GM12891 (cell line): ENCODE results near the gene LZTS3.

Experiments
- POLR2A ChIP-seq: IDR thresholded peaks from 2 replicates; pipeline ENCODE4 v1.6.1; 2011; ENCODE audit warnings: low read depth, low read length, control low read depth
- POLR2AphosphoS5 ChIP-seq: IDR thresholded peaks from 2 replicates; pipeline ENCODE4 v1.6.1; 2011; ENCODE audit warnings: low read depth, low read length, control low read depth
- TAF1 ChIP-seq: IDR thresholded peaks from 2 replicates; pipeline ENCODE4 v1.6.1; 2011; ENCODE audit warnings: low read depth, low read length, control low read depth

GRCh38 chr20:3173610-3174441 is 477 bp upstream of the LZTS3 start:
- TF ChIP-seq POLR2AphosphoS5: no peak
- TF ChIP-seq POLR2A: no peak
- no peak for TF ChIP-seq TAF1
